SK-N-SH treated with all-trans-retinoic acid at 6 μM for 48 hours (cell line): ENCODE measurements around the gene CYB5RL.

Experiments
- OSR1 ChIP-seq: fragments of 250-450 bp; sonication (Bioruptor Pico); IDR thresholded peaks from 2 replicates; pipeline ENCODE4 v1.8.0; 2022; ENCODE audit warnings: moderate library complexity, mild to moderate bottlenecking, inconsistent platforms
- TOX ChIP-seq: fragments of 250-450 bp; sonication (Bioruptor Pico); IDR thresholded peaks from 2 replicates; pipeline ENCODE4 v1.8.0; 2021; ENCODE audit warnings: mild to moderate bottlenecking, moderate library complexity, borderline replicate concordance
- ZNF565 ChIP-seq: fragments of 450-650 bp; formaldehyde crosslinking; conservative IDR thresholded peaks from 2 replicates; pipeline ENCODE4 v1.5.0; 2020; ENCODE audit warnings: low read depth, mild to moderate bottlenecking, moderate library complexity
- TF ChIP-seq, protein P1 (sequence below): fragments of 250-450 bp; sonication (Bioruptor Pico); IDR thresholded peaks from 2 replicates; pipeline ENCODE4 v1.5.1; 2020; ENCODE audit warnings: low read depth, mild to moderate bottlenecking, moderate library complexity

DNA sequence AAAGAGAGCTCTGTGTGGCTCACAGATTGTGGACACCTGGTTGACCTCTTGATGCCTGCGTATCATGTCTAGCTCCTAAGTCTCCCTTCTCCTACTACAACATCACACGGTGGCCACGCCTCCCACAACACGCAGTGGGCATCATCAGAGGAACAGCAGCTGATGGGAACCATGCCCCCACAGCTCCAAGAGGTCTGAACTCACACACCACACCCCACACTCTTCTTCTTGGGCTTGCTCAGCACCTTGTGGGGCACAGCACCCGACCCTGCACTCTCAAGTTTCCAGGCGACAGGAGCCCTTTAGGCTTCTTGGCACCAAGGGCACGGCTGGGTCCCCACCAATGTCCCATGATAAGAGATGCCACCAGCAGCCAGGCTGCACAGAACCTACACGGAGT is 28.2 kb downstream of the CYB5RL start:
- TF ChIP-seq OSR1 (CRISPR knock-in tag), result no peak
- TF ChIP-seq TOX (CRISPR knock-in tag), result no peak
- TF ChIP-seq, protein P1, sequence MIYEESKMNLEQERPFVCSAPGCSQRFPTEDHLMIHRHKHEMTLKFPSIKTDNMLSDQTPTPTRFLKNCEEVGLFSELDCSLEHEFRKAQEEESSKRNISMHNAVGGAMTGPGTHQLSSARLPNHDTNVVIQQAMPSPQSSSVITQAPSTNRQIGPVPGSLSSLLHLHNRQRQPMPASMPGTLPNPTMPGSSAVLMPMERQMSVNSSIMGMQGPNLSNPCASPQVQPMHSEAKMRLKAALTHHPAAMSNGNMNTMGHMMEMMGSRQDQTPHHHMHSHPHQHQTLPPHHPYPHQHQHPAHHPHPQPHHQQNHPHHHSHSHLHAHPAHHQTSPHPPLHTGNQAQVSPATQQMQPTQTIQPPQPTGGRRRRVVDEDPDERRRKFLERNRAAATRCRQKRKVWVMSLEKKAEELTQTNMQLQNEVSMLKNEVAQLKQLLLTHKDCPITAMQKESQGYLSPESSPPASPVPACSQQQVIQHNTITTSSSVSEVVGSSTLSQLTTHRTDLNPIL (CRISPR knock-in tag), result no peak
- no peak for TF ChIP-seq ZNF565 (CRISPR knock-in tag)
